ENCODE measurements around the gene CACNG7. TPM values are rescaled to one million over a fixed set of nuclear protein-coding genes. Genes with fewer than 3 reads are reported as not detected.

The CACNG7 gene
- total and polyA plus RNA-seq, 10 of the 15 experiments (the other 5 are each of a cell fraction or from before 2014, with no cell fraction given): not detected

- in situ Hi-C loops (cut with MboI) (no loop called here), intact Hi-C loops (cut with micrococcal nuclease; ENCODE audit: unreplicated experiment) (no loop called here)
- Histone ChIP-seq H3K4me3 (no peak overlapping the region), H3K27me3 (replicated peaks in 1 of 2; ENCODE audit: control insufficient read depth in 2 of 2, insufficient read depth in 2 of 2, low read length in 1 of 2) (no peaks in the 10 kb centered on the region), H3K9me3 (replicated peaks; ENCODE audit: control insufficient read depth, insufficient read depth, low read length) (no peaks in the 10 kb centered on the region), H3K4me2 (ENCODE audit: control insufficient read depth, insufficient read depth) (no peak overlapping the region), H3K79me2 (ENCODE audit: control insufficient read depth, insufficient read depth, low read length) (no peaks in the 10 kb centered on the region), H3K36me3 (ENCODE audit: control insufficient read depth in 2 of 2, insufficient read depth in 2 of 2, low read length in 1 of 2) (no peaks in the 10 kb centered on the region), H2AFZ (ENCODE audit: control insufficient read depth, low read depth, low read length) (no peak overlapping the region), H3K4me1 (ENCODE audit: control insufficient read depth, insufficient read depth, low read length) (no peaks in the 10 kb centered on the region), H3K27ac (ENCODE audit: control insufficient read depth, insufficient read depth) (no peak overlapping the region), H3K9ac (ENCODE audit: control insufficient read depth, insufficient read depth, low read length) (no peak overlapping the region), H4K20me1 (ENCODE audit: control insufficient read depth, insufficient read depth) (no peaks in the 10 kb centered on the region)
- ChIA-PET CTCF (no interaction called here), RAD21 (ENCODE audit: unreplicated experiment) (no interaction called here), SMC1A (ENCODE audit: uncharacterized antibody, unreplicated experiment) (no interaction called here), POLR2A (no interaction called here)
- ATAC-seq (no peak), DNase-seq (ENCODE audit: low read depth, low spot score) (no peak), FAIRE-seq (no peak)
- TF ChIP-seq FOS (IDR thresholded peaks at IDR 0.05; ENCODE audit: borderline replicate concordance, extremely low read depth, insufficient read length) (no peak), ZNF217 (IDR thresholded peaks at IDR 0.05) (no peak), IKZF2 (IDR thresholded peaks at IDR 0.05) (no peak), NR2C1 (IDR thresholded peaks at IDR 0.05) (no peak), STAT3 (IDR thresholded peaks at IDR 0.05; ENCODE audit: low read depth, low read length) (no peak), BRCA1 (IDR thresholded peaks at IDR 0.05; ENCODE audit: low read depth, low read length) (no peak), RFX5 (IDR thresholded peaks at IDR 0.05; ENCODE audit: low read depth, low read length) (no peak), BMI1 (IDR thresholded peaks at IDR 0.05; ENCODE audit: borderline replicate concordance) (no peak), MYC (IDR thresholded peaks at IDR 0.05; ENCODE audit: insufficient read depth, insufficient read length, insufficient replicate concordance, low read length, severe bottlenecking) (no peak)
- BruUV-seq (replicated peaks): no TSS peak
- WGBS (ENCODE audit: insufficient coverage, insufficient replicate concordance, low lambda C conversion rate, missing lambda C conversion rate): 32% methylated on average over 11 of the region's 11 CpGs
Observed at GRCh38 chr19:53951436-53951835, 42.4 kb downstream of the CACNG7 start.

DNA sequence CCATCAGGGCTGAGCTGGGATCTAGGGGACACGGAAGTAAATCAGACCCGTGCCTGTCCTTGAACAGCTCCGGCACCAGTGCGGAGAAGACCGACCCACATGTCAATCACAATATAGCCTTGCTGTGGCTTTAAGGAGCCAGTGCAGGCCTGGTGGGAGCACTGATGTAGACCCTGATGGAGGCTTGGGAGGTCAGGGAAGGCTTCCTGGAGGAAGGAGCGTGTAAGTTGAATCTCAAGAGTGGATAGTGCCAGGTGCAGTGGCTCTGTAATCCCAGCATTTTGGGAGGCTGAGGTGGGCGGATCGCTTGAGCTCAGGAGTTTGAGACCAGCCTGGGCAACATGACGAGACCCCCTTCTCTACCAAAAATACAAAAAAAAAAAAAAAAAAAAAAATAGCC lies 42.9 kb downstream of the CACNG7 start:
- H3K79me2 ChIP-seq (ENCODE audit: control insufficient read depth, insufficient read depth, low read length): no peaks in the 10 kb centered on the region
- DNase-seq (ENCODE audit: low read depth, low spot score) (no peak), FAIRE-seq (no peak), ATAC-seq (no peak)
- H3K9ac ChIP-seq (ENCODE audit: control insufficient read depth, insufficient read depth, low read length): no peak overlapping the region
- WGBS (ENCODE audit: insufficient coverage, insufficient replicate concordance, low lambda C conversion rate, missing lambda C conversion rate): 49% methylated on average over 8 of the region's 9 CpGs
- H3K9me3 ChIP-seq (replicated peaks; ENCODE audit: control insufficient read depth, insufficient read depth, low read length): no peaks in the 10 kb centered on the region
- SMC1A ChIA-PET (ENCODE audit: uncharacterized antibody, unreplicated experiment): no interaction called here
- in situ Hi-C loops (cut with MboI): no loop called here
- no peaks in the 10 kb centered on the region for H3K36me3 ChIP-seq (ENCODE audit: control insufficient read depth in 2 of 2, insufficient read depth in 2 of 2, low read length in 1 of 2)
- no peaks in the 10 kb centered on the region for H3K4me1 ChIP-seq (ENCODE audit: control insufficient read depth, insufficient read depth, low read length)
- POLR2A ChIA-PET: no interaction called here
- H2AFZ ChIP-seq (ENCODE audit: control insufficient read depth, low read depth, low read length): no peak overlapping the region
- no TSS peak for BruUV-seq (replicated peaks)
- no peaks in the 10 kb centered on the region for H3K27me3 ChIP-seq (replicated peaks in 1 of 2; ENCODE audit: control insufficient read depth in 2 of 2, insufficient read depth in 2 of 2, low read length in 1 of 2)
- H3K4me2 ChIP-seq (ENCODE audit: control insufficient read depth, insufficient read depth): no peak overlapping the region
- H4K20me1 ChIP-seq (ENCODE audit: control insufficient read depth, insufficient read depth): no peaks in the 10 kb centered on the region
- RAD21 ChIA-PET (ENCODE audit: unreplicated experiment): no interaction called here
- CTCF ChIA-PET: no interaction called here
- intact Hi-C loops (cut with micrococcal nuclease; ENCODE audit: unreplicated experiment): no loop called here
- H3K27ac ChIP-seq (ENCODE audit: control insufficient read depth, insufficient read depth): no peak overlapping the region
- H3K4me3 ChIP-seq: no peak overlapping the region
- TF ChIP-seq GABPA (IDR thresholded peaks at IDR 0.05; ENCODE audit: low read depth): no peak
- TF ChIP-seq ZNF24 (IDR thresholded peaks at IDR 0.05): no peak
- TF ChIP-seq NR2C1 (IDR thresholded peaks at IDR 0.05): no peak
- TF ChIP-seq, protein P1, sequence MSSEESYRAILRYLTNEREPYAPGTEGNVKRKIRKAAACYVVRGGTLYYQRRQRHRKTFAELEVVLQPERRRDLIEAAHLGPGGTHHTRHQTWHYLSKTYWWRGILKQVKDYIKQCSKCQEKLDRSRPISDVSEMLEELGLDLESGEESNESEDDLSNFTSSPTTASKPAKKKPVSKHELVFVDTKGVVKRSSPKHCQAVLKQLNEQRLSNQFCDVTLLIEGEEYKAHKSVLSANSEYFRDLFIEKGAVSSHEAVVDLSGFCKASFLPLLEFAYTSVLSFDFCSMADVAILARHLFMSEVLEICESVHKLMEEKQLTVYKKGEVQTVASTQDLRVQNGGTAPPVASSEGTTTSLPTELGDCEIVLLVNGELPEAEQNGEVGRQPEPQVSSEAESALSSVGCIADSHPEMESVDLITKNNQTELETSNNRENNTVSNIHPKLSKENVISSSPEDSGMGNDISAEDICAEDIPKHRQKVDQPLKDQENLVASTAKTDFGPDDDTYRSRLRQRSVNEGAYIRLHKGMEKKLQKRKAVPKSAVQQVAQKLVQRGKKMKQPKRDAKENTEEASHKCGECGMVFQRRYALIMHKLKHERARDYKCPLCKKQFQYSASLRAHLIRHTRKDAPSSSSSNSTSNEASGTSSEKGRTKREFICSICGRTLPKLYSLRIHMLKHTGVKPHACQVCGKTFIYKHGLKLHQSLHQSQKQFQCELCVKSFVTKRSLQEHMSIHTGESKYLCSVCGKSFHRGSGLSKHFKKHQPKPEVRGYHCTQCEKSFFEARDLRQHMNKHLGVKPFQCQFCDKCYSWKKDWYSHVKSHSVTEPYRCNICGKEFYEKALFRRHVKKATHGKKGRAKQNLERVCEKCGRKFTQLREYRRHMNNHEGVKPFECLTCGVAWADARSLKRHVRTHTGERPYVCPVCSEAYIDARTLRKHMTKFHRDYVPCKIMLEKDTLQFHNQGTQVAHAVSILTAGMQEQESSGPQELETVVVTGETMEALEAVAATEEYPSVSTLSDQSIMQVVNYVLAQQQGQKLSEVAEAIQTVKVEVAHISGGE (CRISPR knock-in tag; IDR thresholded peaks at IDR 0.05): no peak
- no peak for TF ChIP-seq CEBPB (IDR thresholded peaks at IDR 0.05; ENCODE audit: borderline replicate concordance in 1 of 2, low read depth in 2 of 2, low read length in 2 of 2)
- TF ChIP-seq ZZZ3 (IDR thresholded peaks at IDR 0.05; ENCODE audit: control insufficient read depth, insufficient read length, low read depth): no peak
- no peak for TF ChIP-seq RELA (IDR thresholded peaks at IDR 0.05; ENCODE audit: borderline replicate concordance, partially characterized antibody)
- TF ChIP-seq SREBF2 (IDR thresholded peaks at IDR 0.05; ENCODE audit: low read length): no peak

Measured in GM12878 (cell line).